Testis (tissue), 2 donors: ENCODE measurements around the gene STX16.

Source experiments
- CTCF ChIP-seq, 3 experiments: fragments of 450-650 bp in 2 of 3; fragments of 200-600 bp in 1 of 3; sonication (generic) in 1 of 3; IDR thresholded peaks; one replicate each; pipeline ENCODE4 v1.5.1; 2016 to 2019; ENCODE audit warnings: antibody characterized with exemption in 3 of 3, mild to moderate bottlenecking in 2 of 3, moderate library complexity in 1 of 3
- POLR2A ChIP-seq: fragments of 450-650 bp; IDR thresholded peaks from one replicate; pipeline ENCODE4 v1.6.1; 2017; ENCODE audit warnings: antibody characterized with exemption, mild to moderate bottlenecking, moderate library complexity

- TF ChIP-seq POLR2A = no peak
- no peak for TF ChIP-seq CTCF (IDR thresholded peaks at IDR 0.05)
Observed at GRCh38 chr20:58639182-58640146, 11.6 kb upstream of the STX16 start.
